ENCODE measurements around the gene FAM167B.
"Not testable (repeated sequence)": the region's sequence is repeated elsewhere in the genome, so short reads cannot be mapped to it uniquely, and the experiment has no call there.

The FAM167B gene

DNA sequence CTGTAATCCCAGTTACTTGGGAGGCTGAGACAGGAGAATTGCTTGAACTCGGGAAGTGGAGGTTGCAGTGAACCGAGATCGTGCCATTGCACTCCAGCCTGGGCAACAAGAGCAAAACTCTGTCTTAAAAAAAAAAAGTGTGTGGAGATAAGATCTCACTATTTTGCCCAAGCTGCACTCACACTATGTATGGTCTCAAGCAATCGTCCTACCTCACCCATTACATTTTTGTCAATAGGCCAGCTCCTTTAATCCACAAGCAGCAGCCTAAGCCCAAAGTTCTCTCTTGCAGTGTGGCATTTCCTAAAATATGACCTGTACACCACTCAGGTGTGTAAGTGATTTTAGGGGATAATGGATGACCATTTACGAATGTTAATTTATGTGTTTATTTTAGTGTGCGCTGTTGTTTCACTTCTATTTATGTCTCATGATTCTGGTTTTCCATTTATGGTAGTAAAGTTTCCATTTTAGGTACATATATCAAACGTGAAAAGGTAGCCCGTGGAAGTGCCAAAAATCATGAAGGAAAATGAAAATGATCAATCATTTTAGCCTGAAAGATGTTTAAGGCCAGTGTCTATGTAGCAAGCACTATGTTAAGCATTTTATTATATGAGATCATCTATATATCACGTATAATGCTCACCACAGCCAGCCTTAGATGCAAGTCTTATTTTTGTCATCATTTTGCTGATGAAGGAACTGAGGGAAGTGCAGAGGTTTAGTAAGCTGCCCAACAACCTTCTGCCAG is 9.6 kb downstream of the FAM167B start:
- TF ChIP-seq CTCF (IDR thresholded peaks at IDR 0.05), result no peak
- no peak for DNase-seq
- peaks cover 0 to 7% of the 10 kb centered on the region in 2 donors for H3K27me3 ChIP-seq
- H3K4me1 ChIP-seq, result no peaks in the 10 kb centered on the region
- no peaks in the 10 kb centered on the region for H3K9me3 ChIP-seq
- H3K27ac ChIP-seq, result no peak overlapping the region
- H3K4me3 ChIP-seq, result no peak overlapping the region
- intact Hi-C loops (cut with DNase I; ENCODE audit: low total_unique reads), result no loop called here
- H3K36me3 ChIP-seq, result no peaks in the 10 kb centered on the region

DNA sequence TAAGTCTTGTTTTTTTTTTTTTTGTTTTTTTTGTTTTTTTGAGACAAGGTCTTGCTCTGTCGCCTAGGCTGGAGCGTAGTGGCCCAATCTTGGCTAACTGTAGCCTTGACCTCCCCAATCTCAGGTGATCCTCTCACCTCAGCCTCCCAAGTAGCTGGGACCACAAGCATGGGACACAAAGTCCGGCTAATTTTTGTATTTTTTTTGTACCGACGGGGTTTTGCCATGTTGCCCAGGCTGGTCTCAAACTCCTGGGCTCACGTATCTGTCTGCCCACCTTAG is 10.1 kb downstream of the FAM167B start:
- Histone ChIP-seq H3K4me3 (no peak overlapping the region), H3K27ac (no peak overlapping the region)

DNA sequence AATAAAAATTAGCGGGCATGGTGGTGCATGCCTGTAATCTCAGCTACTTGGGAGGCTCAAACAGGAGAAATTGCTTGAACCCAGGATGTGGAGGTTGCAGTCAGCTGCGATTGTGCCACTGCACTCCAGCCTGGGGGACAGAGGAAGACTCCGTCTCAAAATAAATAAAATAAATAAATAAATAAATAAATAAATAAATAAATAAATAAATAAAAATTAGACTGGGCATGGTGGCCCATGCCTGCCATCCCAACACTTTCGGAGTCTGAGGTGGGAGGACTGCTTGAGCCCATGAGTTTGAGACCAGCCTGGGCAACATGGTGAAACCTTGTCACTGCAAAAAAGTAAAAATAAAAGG is 16.2 kb downstream of the FAM167B start:
- intact Hi-C loops (cut with DNase I; ENCODE audit: low total_unique reads); H3K4me3 ChIP-seq; H3K27me3 ChIP-seq; H3K9me3 ChIP-seq; H3K27ac ChIP-seq; DNase-seq; H3K36me3 ChIP-seq; H3K4me1 ChIP-seq: not testable (repeated sequence)

More for the DNA sequence above, 10.1 kb downstream of the FAM167B start:
- H3K27me3 ChIP-seq, result peaks cover 0 to 7% of the 10 kb centered on the region in 2 donors
- no peaks in the 10 kb centered on the region for H3K9me3 ChIP-seq
- intact Hi-C loops (cut with DNase I; ENCODE audit: low total_unique reads), result no loop called here
- no peaks in the 10 kb centered on the region for H3K4me1 ChIP-seq
- no peak for DNase-seq
- no peak for TF ChIP-seq CTCF (IDR thresholded peaks at IDR 0.05)
- no peaks in the 10 kb centered on the region for H3K36me3 ChIP-seq

- Histone ChIP-seq H3K4me1 (peaks cover 0 to 8% (median 3%) of the 10 kb centered on the region in 4 donors), H3K27ac (no peak overlapping the region), H3K4me3 (no peak overlapping the region), H3K36me3 (no peaks in the 10 kb centered on the region), H3K9me3 (no peaks in the 10 kb centered on the region), H3K27me3 (no peaks in the 10 kb centered on the region)
- DNase-seq, result no peak
- intact Hi-C loops (cut with DNase I; ENCODE audit: low total_unique reads), result no loop called here
- TF ChIP-seq CTCF (IDR thresholded peaks at IDR 0.05), result no peak
Observed at GRCh38 chr1:32263744-32264143, 16.7 kb downstream of the FAM167B start.

DNA sequence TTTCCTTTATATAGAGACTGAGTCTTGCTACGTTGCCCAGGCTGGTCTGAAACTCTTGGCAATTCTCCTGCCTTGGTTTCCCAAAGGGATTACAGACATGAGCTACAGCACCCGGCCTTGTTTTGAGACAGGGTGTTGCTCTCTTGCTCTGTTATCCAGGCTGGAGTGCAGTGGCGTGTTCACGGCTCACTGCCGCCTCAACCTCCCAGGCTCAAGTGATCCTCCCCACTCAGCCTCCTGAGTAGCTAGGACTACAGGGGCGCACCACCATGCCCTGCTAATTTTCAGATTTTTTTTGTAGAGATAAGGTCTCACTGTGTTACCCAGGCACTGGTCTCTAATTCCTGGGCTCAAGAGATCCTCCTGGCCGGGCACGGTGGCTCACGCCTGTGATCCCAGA is 18.8 kb downstream of the FAM167B start:
- Histone ChIP-seq H3K9me3 (no peaks in the 10 kb centered on the region), H3K36me3 (no peaks in the 10 kb centered on the region), H3K27ac (no peak overlapping the region), H3K4me1 (peaks cover 0 to 8% (median 3%) of the 10 kb centered on the region in 4 donors), H3K4me3 (no peak overlapping the region), H3K27me3 (no peaks in the 10 kb centered on the region)
- no peak for TF ChIP-seq CTCF (IDR thresholded peaks at IDR 0.05)
- intact Hi-C loops (cut with DNase I; ENCODE audit: low total_unique reads), result no loop called here
- DNase-seq, result no peak

DNA sequence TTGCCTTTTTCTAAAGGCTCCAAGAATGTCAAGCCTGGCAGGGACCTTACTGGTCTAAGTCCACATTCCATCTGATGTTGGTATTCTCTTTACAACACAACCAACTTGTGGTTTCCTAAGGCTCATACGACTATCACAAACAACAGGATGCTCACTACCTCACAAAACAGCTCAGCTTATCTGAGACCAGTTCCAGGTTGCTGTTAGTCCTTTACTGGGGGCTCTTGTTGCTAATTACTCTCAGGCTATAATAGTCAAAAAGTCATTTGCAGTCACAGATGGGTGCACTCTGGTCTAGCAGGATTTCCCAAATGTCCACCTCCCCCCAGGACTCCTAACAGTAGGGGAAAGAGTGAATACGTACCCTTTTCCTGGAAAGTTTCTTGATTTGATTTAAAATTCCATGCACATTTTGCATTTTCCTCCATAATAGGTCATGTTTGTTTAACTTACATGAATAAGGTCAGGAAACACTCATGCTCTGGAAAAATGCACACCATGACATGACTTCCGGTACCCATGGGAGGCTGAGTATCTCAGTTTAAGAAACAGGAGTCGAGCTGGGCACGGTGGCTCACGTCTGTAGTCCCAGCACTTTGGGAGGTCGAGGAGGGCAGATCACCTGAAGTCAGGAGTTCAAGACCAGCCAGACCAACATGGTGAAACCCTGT is 20.0 kb downstream of the FAM167B start:
- no peak for TF ChIP-seq CTCF (IDR thresholded peaks at IDR 0.05)
- H3K36me3 ChIP-seq, result no peaks in the 10 kb centered on the region
- intact Hi-C loops (cut with DNase I; ENCODE audit: low total_unique reads), result no loop called here
- peaks cover 0 to 8% (median 3%) of the 10 kb centered on the region in 4 donors for H3K4me1 ChIP-seq
- H3K9me3 ChIP-seq, result no peaks in the 10 kb centered on the region
- H3K27me3 ChIP-seq, result peaks cover 0 to 4% of the 10 kb centered on the region in 2 donors
- H3K4me3 ChIP-seq, result no peak overlapping the region
- DNase-seq, result no peak
- H3K27ac ChIP-seq, result no peak overlapping the region
